OCI-LY7 (cell line): ENCODE measurements around the gene LSS. TPM values are rescaled to one million over a fixed set of nuclear protein-coding genes. Genes with fewer than 3 reads are reported as not detected.
A peak's percentile ranks its signal among the peaks of the same experiment; 100 is the strongest.

Experiments
- BruUV-seq: library from RNA; stranded (reverse); fragments of 400-500 nt; replicated peaks from 2 replicates; lab custom pipeline; 2021; lab: Mats Ljungman, UMichigan
- CTCF ChIA-PET: fragments of 300-600 bp; sonication (Branson Sonifier 250); formaldehyde crosslinking; loops from one replicate; lab custom pipeline; 2022; ENCODE audit warnings: antibody characterized with exemption; ENCODE audit not compliant: unreplicated experiment; lab: Charles Lee
- POLR2A ChIA-PET: fragments of 300-600 bp; sonication (Branson Sonifier 250); formaldehyde crosslinking; loops from one replicate; lab custom pipeline; 2022; ENCODE audit warnings: antibody characterized with exemption; lab: Charles Lee
- DNase-seq: peaks from one replicate; pipeline ENCODE4 v3.0.0-alpha.2; 2015; ENCODE audit warnings: low spot score
- H2AFZ ChIP-seq: fragments of 200-600 bp; sonication (generic), shearing (Covaris generic); 2 replicates; pipeline ENCODE4 v1.6.1; 2014; ENCODE audit warnings: mild to moderate bottlenecking, antibody characterized with exemption, low read length, moderate library complexity
- H3K27ac ChIP-seq: fragments of 200-600 bp; sonication (generic); 2 replicates; pipeline ENCODE4 v1.5.1; 2014; ENCODE audit warnings: mixed run types, low read depth, mild to moderate bottlenecking, moderate library complexity, low read length, inconsistent platforms; ENCODE audit not compliant: poor library complexity, severe bottlenecking
- H3K36me3 ChIP-seq: fragments of 200-600 bp; sonication (generic); 2 replicates; pipeline ENCODE4 v1.6.1; 2014; ENCODE audit warnings: mild to moderate bottlenecking, antibody characterized with exemption, low read length, moderate library complexity, mixed read lengths; ENCODE audit not compliant: insufficient read depth
- H3K4me1 ChIP-seq: fragments of 200-600 bp; sonication (generic); 2 replicates; pipeline ENCODE4 v1.5.1; 2014; ENCODE audit warnings: mild to moderate bottlenecking, low read length; ENCODE audit not compliant: insufficient read depth, poor library complexity, severe bottlenecking
- H3K4me2 ChIP-seq: fragments of 200-600 bp; sonication (generic); 2 replicates; pipeline ENCODE4 v1.6.1; 2014; ENCODE audit warnings: mild to moderate bottlenecking, low read length
- H3K4me3 ChIP-seq: fragments of 200-600 bp; sonication (generic); 2 replicates; pipeline ENCODE4 v1.5.1; 2014; ENCODE audit warnings: mild to moderate bottlenecking, low read depth, low read length; ENCODE audit not compliant: poor library complexity, severe bottlenecking
- H3K79me2 ChIP-seq: fragments of 200-600 bp; sonication (generic); 2 replicates; pipeline ENCODE4 v1.6.1; 2016; ENCODE audit warnings: low read depth, mild to moderate bottlenecking, low read length, moderate library complexity, mixed read lengths; ENCODE audit not compliant: insufficient read depth
- H3K9me2 ChIP-seq: fragments of 200-600 bp; sonication (generic); 2 replicates; pipeline ENCODE4 v1.6.1; 2016; ENCODE audit warnings: mild to moderate bottlenecking, low read length, mixed read lengths; ENCODE audit not compliant: insufficient read depth
- H3K9me3 ChIP-seq: fragments of 200-600 bp; sonication (generic); 2 replicates; pipeline ENCODE4 v1.6.1; 2014; ENCODE audit warnings: mild to moderate bottlenecking, mixed run types, low read length, mixed read lengths
- H4K20me1 ChIP-seq: fragments of 200-600 bp; sonication (generic); 2 replicates; pipeline ENCODE4 v1.6.1; 2014; ENCODE audit warnings: mild to moderate bottlenecking, antibody characterized with exemption, low read length, moderate library complexity, mixed read lengths; ENCODE audit not compliant: insufficient read depth
- EZH2phosphoT487 ChIP-seq: fragments of 200-600 bp; sonication (generic); IDR thresholded peaks from 2 replicates; pipeline ENCODE4 v1.6.1; 2018; ENCODE audit warnings: low read depth, borderline replicate concordance, mild to moderate bottlenecking, mixed run types, antibody characterized with exemption, low read length, moderate library complexity, mixed read lengths
- intact Hi-C: fragments of 100-400 bp; cut with micrococcal nuclease; formaldehyde crosslinking; loops from one replicate; pipeline ENCODE4 v1.10.0; 2022; ENCODE audit not compliant: unreplicated experiment
- total RNA-seq, 2 experiments: library from RNA; depleted of rRNA in 1 of 2; stranded (reverse); fragments of >200 nt in 1 of 2; shearing (Covaris generic) in 1 of 2; gene quantifications; 2 replicates each; pipeline ENCODE4 v1.2.3, GENCODE V29; 2014 to 2022
- TF ChIP-seq, protein P1 (sequence below): fragments of 200-600 bp; sonication (generic); conservative IDR thresholded peaks from 2 replicates; pipeline ENCODE4 v1.5.1; 2014; ENCODE audit warnings: mild to moderate bottlenecking, antibody characterized with exemption, low read length, moderate library complexity, mixed read lengths

The LSS gene
- total RNA-seq, 2 experiments from 2014 or later = 45.4 to 137 TPM

DNA sequence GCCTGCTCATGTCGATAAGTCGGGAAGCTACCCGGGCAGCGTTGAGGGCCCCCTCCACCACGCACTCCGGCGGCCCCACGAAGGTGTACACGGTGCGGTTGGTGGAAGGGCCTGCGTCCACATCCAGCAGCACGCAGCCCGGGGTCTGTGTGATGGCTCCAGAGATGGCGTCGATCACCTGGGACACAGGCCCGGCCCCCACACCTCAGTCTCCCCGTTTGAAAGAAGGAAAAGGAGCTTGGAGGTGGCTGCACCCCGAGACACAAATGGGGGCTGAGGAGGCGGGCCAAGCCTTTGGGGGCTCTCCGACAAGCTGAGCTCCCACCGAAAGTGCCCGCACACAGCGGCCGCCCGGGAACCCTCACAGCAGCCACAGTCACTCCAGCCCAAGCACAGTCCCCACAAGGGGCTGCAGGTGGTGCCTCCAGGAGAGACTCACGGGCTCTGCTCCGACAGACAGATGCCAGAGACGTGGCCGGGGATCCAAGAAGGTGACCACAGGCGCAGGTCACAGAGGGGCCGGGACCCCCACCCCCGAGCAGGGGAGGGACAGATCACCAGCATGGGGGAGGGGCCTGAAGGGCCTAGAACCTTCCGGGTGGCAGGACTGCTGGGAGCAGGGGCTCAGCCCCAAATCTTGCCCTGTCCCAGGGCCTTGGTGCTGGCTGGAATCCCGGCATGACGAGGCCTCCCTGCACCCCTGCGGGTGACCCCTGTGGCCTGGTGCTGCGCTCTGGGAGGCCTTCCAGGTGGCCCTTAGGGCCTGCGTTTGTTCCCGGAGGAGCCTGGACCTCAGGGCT, 74.2 kb downstream of the LSS start:
- Histone ChIP-seq H3K4me3 (no peak overlapping the region), H3K79me2 (no peaks in the 10 kb centered on the region), H2AFZ (no peak overlapping the region), H3K4me2 (no peak overlapping the region), H3K9me2 (no peaks in the 10 kb centered on the region), H3K36me3 (no peaks in the 10 kb centered on the region), H3K4me1 (no peaks in the 10 kb centered on the region), H3K27ac (no peak overlapping the region), H3K9me3 (no peaks in the 10 kb centered on the region), H4K20me1 (no peaks in the 10 kb centered on the region)
- POLR2A ChIA-PET = no interaction called here
- TF ChIP-seq EZH2phosphoT487 = no peak
- TF ChIP-seq, protein P1, sequence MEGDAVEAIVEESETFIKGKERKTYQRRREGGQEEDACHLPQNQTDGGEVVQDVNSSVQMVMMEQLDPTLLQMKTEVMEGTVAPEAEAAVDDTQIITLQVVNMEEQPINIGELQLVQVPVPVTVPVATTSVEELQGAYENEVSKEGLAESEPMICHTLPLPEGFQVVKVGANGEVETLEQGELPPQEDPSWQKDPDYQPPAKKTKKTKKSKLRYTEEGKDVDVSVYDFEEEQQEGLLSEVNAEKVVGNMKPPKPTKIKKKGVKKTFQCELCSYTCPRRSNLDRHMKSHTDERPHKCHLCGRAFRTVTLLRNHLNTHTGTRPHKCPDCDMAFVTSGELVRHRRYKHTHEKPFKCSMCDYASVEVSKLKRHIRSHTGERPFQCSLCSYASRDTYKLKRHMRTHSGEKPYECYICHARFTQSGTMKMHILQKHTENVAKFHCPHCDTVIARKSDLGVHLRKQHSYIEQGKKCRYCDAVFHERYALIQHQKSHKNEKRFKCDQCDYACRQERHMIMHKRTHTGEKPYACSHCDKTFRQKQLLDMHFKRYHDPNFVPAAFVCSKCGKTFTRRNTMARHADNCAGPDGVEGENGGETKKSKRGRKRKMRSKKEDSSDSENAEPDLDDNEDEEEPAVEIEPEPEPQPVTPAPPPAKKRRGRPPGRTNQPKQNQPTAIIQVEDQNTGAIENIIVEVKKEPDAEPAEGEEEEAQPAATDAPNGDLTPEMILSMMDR = no peak
- intact Hi-C loops = no loop called here
- CTCF ChIA-PET = no interaction called here
- no peak for DNase-seq
- no TSS peak for BruUV-seq

DNA sequence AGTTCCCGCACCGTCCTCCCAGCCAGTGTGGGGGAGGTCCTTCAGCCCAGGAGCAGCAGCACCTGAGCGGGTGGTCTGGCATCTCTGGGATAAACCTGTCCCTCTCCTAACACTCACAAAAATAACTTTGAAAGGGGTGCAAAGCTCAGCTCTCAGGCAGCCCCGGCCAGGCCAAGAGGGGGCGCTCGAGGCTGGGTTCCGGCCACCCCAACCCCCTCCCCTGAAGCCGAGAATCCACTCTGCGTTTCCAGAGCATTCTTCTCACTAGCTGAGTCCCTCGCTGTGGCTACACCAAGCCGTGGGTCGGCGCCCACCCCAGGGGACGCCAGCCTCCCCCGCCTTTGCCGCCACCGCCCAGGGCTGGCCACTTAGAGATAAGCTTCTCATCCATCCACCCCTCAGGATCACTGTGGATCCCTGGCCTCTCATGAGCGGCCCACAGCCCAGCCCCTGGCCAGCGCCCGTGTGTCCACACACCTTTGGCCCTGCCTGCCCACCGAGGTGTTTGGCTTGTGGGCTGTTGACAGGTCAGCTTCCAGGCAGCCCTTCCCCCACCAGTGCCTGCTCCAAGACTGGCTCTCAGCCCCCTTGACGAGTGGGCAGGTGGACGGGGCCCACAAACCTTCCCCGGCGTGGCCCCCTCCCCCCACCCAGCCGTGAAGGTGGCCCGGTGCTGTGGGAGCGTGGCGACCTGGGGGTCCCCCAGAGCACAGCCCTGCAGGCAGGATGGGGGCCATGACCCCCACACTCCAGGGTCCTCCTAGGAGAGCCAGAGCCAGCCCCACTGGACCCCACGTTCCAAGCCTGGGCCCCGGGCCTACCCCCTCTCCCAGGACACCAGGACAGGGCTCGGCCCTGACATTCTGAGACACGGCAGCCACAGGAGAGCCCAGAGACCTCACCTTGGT, 75.1 kb downstream of the LSS start:
- Histone ChIP-seq H3K4me2 (no peak overlapping the region), H3K27ac (no peak overlapping the region), H3K9me3 (no peaks in the 10 kb centered on the region), H3K36me3 (no peaks in the 10 kb centered on the region), H2AFZ (no peak overlapping the region), H3K4me3 (no peak overlapping the region), H4K20me1 (no peaks in the 10 kb centered on the region), H3K4me1 (no peaks in the 10 kb centered on the region), H3K9me2 (no peaks in the 10 kb centered on the region), H3K79me2 (no peaks in the 10 kb centered on the region)
- intact Hi-C loops = no loop called here
- CTCF ChIA-PET = no interaction called here
- no TSS peak for BruUV-seq
- POLR2A ChIA-PET = no interaction called here
- peak; percentile 14 for DNase-seq
- TF ChIP-seq EZH2phosphoT487 = no peak
- TF ChIP-seq, protein P1 = peak; percentile 74
